ENCODE measurements around the gene FBXO31. TPM values are rescaled to one million over a fixed set of nuclear protein-coding genes. Genes with fewer than 3 reads are reported as not detected.

The FBXO31 gene
- polyA plus RNA-seq, 1 donor: 27.1 TPM

- no peak for DNase-seq (ENCODE audit: low read depth)
Measured at GRCh38 chr16:87329436-87330256, 53.9 kb downstream of the FBXO31 start.

- DNase-seq (ENCODE audit: low read depth): no peak
Measured at GRCh38 chr16:87328846-87329245, 54.7 kb downstream of the FBXO31 start.

- DNase-seq (ENCODE audit: low read depth): no peak
Measured at GRCh38 chr16:87327798-87328495, 55.6 kb downstream of the FBXO31 start.

- no peak for DNase-seq (ENCODE audit: low read depth)
Measured at GRCh38 chr16:87326151-87326571, 57.4 kb downstream of the FBXO31 start.

GRCh38 chr16:87325423-87325858 is 58.1 kb downstream of the FBXO31 start:
- no peak for DNase-seq (ENCODE audit: low read depth)

GRCh38 chr16:87324411-87325275 is 58.9 kb downstream of the FBXO31 start:
- no peak for DNase-seq (ENCODE audit: low read depth)

GRCh38 chr16:87323727-87324410 is 59.7 kb downstream of the FBXO31 start:
- no peak for DNase-seq (ENCODE audit: low read depth)

GRCh38 chr16:87322833-87323726 is 60.5 kb downstream of the FBXO31 start:
- DNase-seq (ENCODE audit: low read depth): no peak

GRCh38 chr16:87322360-87322759 is 61.2 kb downstream of the FBXO31 start:
- DNase-seq (ENCODE audit: low read depth): no peak

GRCh38 chr16:87321336-87322107 is 62.1 kb downstream of the FBXO31 start:
- no peak for DNase-seq (ENCODE audit: low read depth)

- no peak for DNase-seq (ENCODE audit: low read depth)
Measured at GRCh38 chr16:87320510-87321227, 62.9 kb downstream of the FBXO31 start.

GRCh38 chr16:87319997-87320491 is 63.5 kb downstream of the FBXO31 start:
- no peak for DNase-seq (ENCODE audit: low read depth)

- DNase-seq (ENCODE audit: low read depth): no peak
Measured at GRCh38 chr16:87319011-87319410, 64.6 kb downstream of the FBXO31 start.

- no peak for DNase-seq (ENCODE audit: low read depth)
Measured at GRCh38 chr16:87317750-87318644, 65.6 kb downstream of the FBXO31 start.

GRCh38 chr16:87316923-87317749 is 66.4 kb downstream of the FBXO31 start, which contains the start of gene C16orf95:
C16orf95 (minus strand) TSS chr16:87317392; CDS start chr16:87317242, 150 bp downstream.
- peak; percentile 88 for DNase-seq (ENCODE audit: low read depth)

- DNase-seq (ENCODE audit: low read depth): no peak
Measured at GRCh38 chr16:87316450-87316922, 67.1 kb downstream of the FBXO31 start.
